Muscle layer of colon (tissue), 2 donors: ENCODE data around the gene KCTD20.

ENCODE experiments used
- H3K27ac ChIP-seq: one replicate; pipeline ENCODE4 v1.7.0; 2013; ENCODE audit warnings: low read depth, mild to moderate bottlenecking, low read length, moderate library complexity
- H3K27me3 ChIP-seq, 2 donors: one replicate each; pipeline ENCODE4 v1.7.0; 2013; ENCODE audit warnings: low read length in 2 of 2, mild to moderate bottlenecking in 2 of 2; ENCODE audit not compliant: insufficient read depth in 2 of 2, control insufficient read depth in 1 of 2
- H3K36me3 ChIP-seq: one replicate; pipeline ENCODE4 v1.7.0; 2013; ENCODE audit warnings: mild to moderate bottlenecking, low read length; ENCODE audit not compliant: insufficient read depth
- H3K4me1 ChIP-seq: one replicate; pipeline ENCODE4 v1.7.0; 2013; ENCODE audit warnings: mild to moderate bottlenecking, low read length; ENCODE audit not compliant: insufficient read depth
- H3K4me3 ChIP-seq, 2 donors: one replicate each; pipeline ENCODE4 v1.7.0; 2013; ENCODE audit warnings: low read length in 2 of 2, low read depth in 1 of 2, mild to moderate bottlenecking in 1 of 2, moderate library complexity in 1 of 2
- H3K9ac ChIP-seq: one replicate; pipeline ENCODE4 v1.7.0; 2013; ENCODE audit warnings: low read length
- H3K9me3 ChIP-seq: one replicate; pipeline ENCODE4 v1.7.0; 2013; ENCODE audit warnings: mild to moderate bottlenecking, low read length
- donor health status: abdominal sarcoma.
- donor health status: Adenocarcinoma of cecum.

KCTD20 gene

GRCh38 chr6:36499918-36500317, 57.1 kb downstream of the KCTD20 start:
- no peak overlapping the region for H3K9ac ChIP-seq
- no peaks in the 10 kb centered on the region for H3K27me3 ChIP-seq
- no peak overlapping the region for H3K4me3 ChIP-seq
- H3K4me1 ChIP-seq, result no peaks in the 10 kb centered on the region
- H3K36me3 ChIP-seq, result peaks cover 43% of the 10 kb centered on the region
- H3K27ac ChIP-seq, result no peak overlapping the region
- H3K9me3 ChIP-seq, result no peaks in the 10 kb centered on the region

GRCh38 chr6:36501686-36502085, 58.9 kb downstream of the KCTD20 start:
- H3K4me3 ChIP-seq, result no peak overlapping the region
- H3K9me3 ChIP-seq, result no peaks in the 10 kb centered on the region
- H3K27me3 ChIP-seq, result no peaks in the 10 kb centered on the region
- H3K36me3 ChIP-seq, result peaks cover 43% of the 10 kb centered on the region
- H3K9ac ChIP-seq, result no peak overlapping the region
- H3K4me1 ChIP-seq, result no peaks in the 10 kb centered on the region
- no peak overlapping the region for H3K27ac ChIP-seq

GRCh38 chr6:36504181-36504580, 61.4 kb downstream of the KCTD20 start:
- H3K4me1 ChIP-seq, result no peaks in the 10 kb centered on the region
- H3K27me3 ChIP-seq, result no peaks in the 10 kb centered on the region
- no peak overlapping the region for H3K27ac ChIP-seq
- no peak overlapping the region for H3K4me3 ChIP-seq
- H3K36me3 ChIP-seq, result peaks cover 47% of the 10 kb centered on the region
- H3K9ac ChIP-seq, result no peak overlapping the region
- no peaks in the 10 kb centered on the region for H3K9me3 ChIP-seq

- H3K4me1 ChIP-seq, result no peaks in the 10 kb centered on the region
- H3K36me3 ChIP-seq, result peaks cover 48% of the 10 kb centered on the region
- H3K9me3 ChIP-seq, result no peaks in the 10 kb centered on the region
- no peak overlapping the region for H3K9ac ChIP-seq
- H3K4me3 ChIP-seq, result no peak overlapping the region
- H3K27ac ChIP-seq, result no peak overlapping the region
- H3K27me3 ChIP-seq, result no peaks in the 10 kb centered on the region
These were observed 62.2 kb downstream of the KCTD20 start for GRCh38 chr6:36504982-36505381.

- Histone ChIP-seq H3K27me3 (no peaks in the 10 kb centered on the region), H3K4me1 (no peaks in the 10 kb centered on the region), H3K27ac (no peak overlapping the region), H3K9ac (no peak overlapping the region), H3K36me3 (peaks cover 58% of the 10 kb centered on the region), H3K4me3 (no peak overlapping the region), H3K9me3 (no peaks in the 10 kb centered on the region)
These were observed 63.1 kb downstream of the KCTD20 start for GRCh38 chr6:36505744-36506534.

GRCh38 chr6:36506611-36507010, 63.8 kb downstream of the KCTD20 start:
- Histone ChIP-seq H3K9me3 (no peaks in the 10 kb centered on the region), H3K4me3 (no peak overlapping the region), H3K27me3 (no peaks in the 10 kb centered on the region), H3K27ac (no peak overlapping the region), H3K4me1 (no peaks in the 10 kb centered on the region), H3K36me3 (peaks cover 62% of the 10 kb centered on the region), H3K9ac (no peak overlapping the region)

GRCh38 chr6:36508532-36508931, 65.7 kb downstream of the KCTD20 start:
- peaks cover 62% of the 10 kb centered on the region for H3K36me3 ChIP-seq
- no peak overlapping the region for H3K9ac ChIP-seq

GRCh38 chr6:36510365-36510764, 67.6 kb downstream of the KCTD20 start:
- H3K9me3 ChIP-seq, result no peaks in the 10 kb centered on the region
- H3K4me3 ChIP-seq, result no peak overlapping the region
- H3K4me1 ChIP-seq, result no peaks in the 10 kb centered on the region
- no peak overlapping the region for H3K27ac ChIP-seq
- no peak overlapping the region for H3K9ac ChIP-seq
- H3K27me3 ChIP-seq, result no peaks in the 10 kb centered on the region
- peaks cover 66% of the 10 kb centered on the region for H3K36me3 ChIP-seq

More at GRCh38 chr6:36508532-36508931, 65.7 kb downstream of the KCTD20 start:
- Histone ChIP-seq H3K4me1 (no peaks in the 10 kb centered on the region), H3K4me3 (no peak overlapping the region), H3K27ac (no peak overlapping the region), H3K27me3 (no peaks in the 10 kb centered on the region), H3K9me3 (no peaks in the 10 kb centered on the region)

GRCh38 chr6:36514554-36515456, 72.0 kb downstream of the KCTD20 start:
- no peaks in the 10 kb centered on the region for H3K27me3 ChIP-seq
- H3K9me3 ChIP-seq, result no peaks in the 10 kb centered on the region
- H3K36me3 ChIP-seq, result peaks cover 44% of the 10 kb centered on the region
- no peaks in the 10 kb centered on the region for H3K4me1 ChIP-seq
- H3K9ac ChIP-seq, result no peak overlapping the region
- no peak overlapping the region for H3K27ac ChIP-seq
- no peak overlapping the region for H3K4me3 ChIP-seq

- peaks cover 42% of the 10 kb centered on the region for H3K36me3 ChIP-seq
- H3K4me3 ChIP-seq, result no peak overlapping the region
- H3K27ac ChIP-seq, result no peak overlapping the region
- H3K9me3 ChIP-seq, result no peaks in the 10 kb centered on the region
- no peaks in the 10 kb centered on the region for H3K27me3 ChIP-seq
- H3K9ac ChIP-seq, result no peak overlapping the region
- H3K4me1 ChIP-seq, result no peaks in the 10 kb centered on the region
These were observed 73.0 kb downstream of the KCTD20 start for GRCh38 chr6:36515844-36516243.

GRCh38 chr6:36516559-36516958, 73.8 kb downstream of the KCTD20 start:
- Histone ChIP-seq H3K4me1 (no peaks in the 10 kb centered on the region), H3K9me3 (no peaks in the 10 kb centered on the region), H3K9ac (no peak overlapping the region), H3K4me3 (no peak overlapping the region), H3K27me3 (no peaks in the 10 kb centered on the region), H3K27ac (no peak overlapping the region), H3K36me3 (peaks cover 42% of the 10 kb centered on the region)
